GM23338 (cell line): Measurements from ENCODE around the gene RALGPS1. TPM values are rescaled to one million over a fixed set of nuclear protein-coding genes. Genes with fewer than 3 reads are reported as not detected.

Experiments used
- ATAC-seq: fragments of 200-7000 bp; cut with Tn5 transposase; 3 replicates; pipeline ENCODE4 v1.9.1; 2020
- DNase-seq: peaks from one replicate; pipeline ENCODE4 v3.0.0-alpha.2; 2015; ENCODE audit warnings: low spot score
- H2AFZ ChIP-seq: fragments of 200-600 bp; sonication (generic); 2 replicates; pipeline ENCODE4 v1.8.0; 2016; ENCODE audit warnings: antibody characterized with exemption, mild to moderate bottlenecking, moderate library complexity
- H3F3A ChIP-seq: fragments of 200-600 bp; sonication (generic); replicated peaks from 2 replicates; pipeline ENCODE4 v1.8.0; 2017; ENCODE audit warnings: antibody characterized with exemption, mixed run types, low read depth
- H3K27ac ChIP-seq: fragments of 200-600 bp; sonication (generic); 2 replicates; pipeline ENCODE4 v1.6.1; 2016; ENCODE audit warnings: low read depth
- H3K27me3 ChIP-seq: fragments of 200-600 bp; sonication (generic); 2 replicates; pipeline ENCODE4 v1.8.0; 2016; ENCODE audit warnings: mild to moderate bottlenecking, mixed run types, moderate library complexity; ENCODE audit not compliant: insufficient read depth
- H3K36me3 ChIP-seq: fragments of 200-600 bp; sonication (generic); 2 replicates; pipeline ENCODE4 v1.8.0; 2016; ENCODE audit warnings: mild to moderate bottlenecking; ENCODE audit not compliant: insufficient read depth
- H3K4me1 ChIP-seq: fragments of 200-600 bp; sonication (generic); 2 replicates; pipeline ENCODE4 v1.8.0; 2016; ENCODE audit warnings: mild to moderate bottlenecking, moderate library complexity; ENCODE audit not compliant: insufficient read depth
- H3K4me2 ChIP-seq: fragments of 200-600 bp; sonication (generic); 2 replicates; pipeline ENCODE4 v1.7.1; 2017; ENCODE audit warnings: mixed run types
- H3K4me3 ChIP-seq: fragments of 200-600 bp; sonication (generic); 2 replicates; pipeline ENCODE4 v1.6.1; 2016; ENCODE audit warnings: mixed run types
- H3K79me2 ChIP-seq: fragments of 200-600 bp; sonication (generic); replicated peaks from 2 replicates; pipeline ENCODE4 v1.8.0; 2017; ENCODE audit warnings: mild to moderate bottlenecking; ENCODE audit not compliant: insufficient read depth
- H3K9me2 ChIP-seq: fragments of 200-600 bp; sonication (generic); 2 replicates; pipeline ENCODE4 v1.8.0; 2017; ENCODE audit not compliant: insufficient read depth
- H4K20me1 ChIP-seq: fragments of 200-600 bp; sonication (generic); replicated peaks from 2 replicates; pipeline ENCODE4 v1.8.0; 2017; ENCODE audit warnings: mild to moderate bottlenecking; ENCODE audit not compliant: insufficient read depth
- H3K27ac Mint-ChIP-seq: 2 replicates; pipeline ENCODE4 v1.8.0; 2020; ENCODE audit warnings: inconsistent platforms, mild to moderate bottlenecking, moderate library complexity, mixed read lengths
- H3K27me3 Mint-ChIP-seq: 3 replicates; pipeline ENCODE4 v1.8.0; 2022; ENCODE audit warnings: low read depth, mild to moderate bottlenecking, moderate library complexity, mixed read lengths, inconsistent platforms; ENCODE audit not compliant: insufficient read depth, poor library complexity
- H3K36me3 Mint-ChIP-seq: 3 replicates; pipeline ENCODE4 v1.8.0; 2021; ENCODE audit warnings: low read depth, mild to moderate bottlenecking, inconsistent platforms, moderate library complexity, mixed read lengths
- H3K4me1 Mint-ChIP-seq: 3 replicates; pipeline ENCODE4 v1.8.0; 2020; ENCODE audit warnings: mild to moderate bottlenecking, inconsistent platforms, mixed read lengths
- H3K4me3 Mint-ChIP-seq: 3 replicates; pipeline ENCODE4 v1.8.0; 2021; ENCODE audit warnings: moderate library complexity, mild to moderate bottlenecking, inconsistent platforms, mixed read lengths
- H3K9me3 Mint-ChIP-seq: 3 replicates; pipeline ENCODE4 v1.8.0; 2020; ENCODE audit warnings: moderate library complexity, mild to moderate bottlenecking, inconsistent platforms, mixed read lengths
- CREB1 ChIP-seq: fragments of 250-450 bp; sonication (Bioruptor Pico); IDR thresholded peaks from 2 replicates; pipeline ENCODE4 v1.5.0; 2020; ENCODE audit warnings: low read depth, mild to moderate bottlenecking, moderate library complexity
- ETS1 ChIP-seq: IDR thresholded peaks from 2 replicates; pipeline ENCODE4 v1.6.1; 2016; ENCODE audit warnings: antibody characterized with exemption
- EZH2 ChIP-seq: fragments of 200-600 bp; sonication (generic); IDR thresholded peaks from one replicate; pipeline ENCODE4 v1.8.0; 2017; ENCODE audit warnings: antibody characterized with exemption, mild to moderate bottlenecking, low read depth; ENCODE audit not compliant: unreplicated experiment
- EZH2phosphoT487 ChIP-seq: fragments of 200-600 bp; sonication (generic); IDR thresholded peaks from one replicate; pipeline ENCODE4 v1.8.1; 2018; ENCODE audit warnings: antibody characterized with exemption; ENCODE audit not compliant: unreplicated experiment
- JUNB ChIP-seq: IDR thresholded peaks from one replicate; pipeline ENCODE4 v1.6.1; 2016; ENCODE audit warnings: antibody characterized with exemption; ENCODE audit not compliant: unreplicated experiment
- ZNF331 ChIP-seq: fragments of 250-450 bp; sonication (Bioruptor Pico); IDR thresholded peaks from 2 replicates; pipeline ENCODE4 v1.5.0; 2020; ENCODE audit warnings: low read depth, mild to moderate bottlenecking, moderate library complexity
- ZNF462 ChIP-seq: fragments of 250-450 bp; sonication (Bioruptor Pico); IDR thresholded peaks from 2 replicates; pipeline ENCODE4 v1.5.0; 2020; ENCODE audit warnings: mild to moderate bottlenecking, moderate library complexity
- polyA plus RNA-seq: library from polyadenylated mRNA; unstranded; fragments of >200 nt; fragmentation: Nextera tagmentation; extraction: Ambion mirVana; gene quantifications from 2 replicates; pipeline ENCODE4 v1.2.1, GENCODE V29; 2016
- total RNA-seq: library from RNA; depleted of rRNA; stranded (reverse); fragments of >200 nt; shearing (Covaris generic); gene quantifications from 2 replicates; pipeline ENCODE4 v1.2.3, GENCODE V29; 2014

The RALGPS1 gene
- total and polyA plus RNA-seq, 2 experiments from 2014 or later, result 18.2 to 57.1 TPM

DNA sequence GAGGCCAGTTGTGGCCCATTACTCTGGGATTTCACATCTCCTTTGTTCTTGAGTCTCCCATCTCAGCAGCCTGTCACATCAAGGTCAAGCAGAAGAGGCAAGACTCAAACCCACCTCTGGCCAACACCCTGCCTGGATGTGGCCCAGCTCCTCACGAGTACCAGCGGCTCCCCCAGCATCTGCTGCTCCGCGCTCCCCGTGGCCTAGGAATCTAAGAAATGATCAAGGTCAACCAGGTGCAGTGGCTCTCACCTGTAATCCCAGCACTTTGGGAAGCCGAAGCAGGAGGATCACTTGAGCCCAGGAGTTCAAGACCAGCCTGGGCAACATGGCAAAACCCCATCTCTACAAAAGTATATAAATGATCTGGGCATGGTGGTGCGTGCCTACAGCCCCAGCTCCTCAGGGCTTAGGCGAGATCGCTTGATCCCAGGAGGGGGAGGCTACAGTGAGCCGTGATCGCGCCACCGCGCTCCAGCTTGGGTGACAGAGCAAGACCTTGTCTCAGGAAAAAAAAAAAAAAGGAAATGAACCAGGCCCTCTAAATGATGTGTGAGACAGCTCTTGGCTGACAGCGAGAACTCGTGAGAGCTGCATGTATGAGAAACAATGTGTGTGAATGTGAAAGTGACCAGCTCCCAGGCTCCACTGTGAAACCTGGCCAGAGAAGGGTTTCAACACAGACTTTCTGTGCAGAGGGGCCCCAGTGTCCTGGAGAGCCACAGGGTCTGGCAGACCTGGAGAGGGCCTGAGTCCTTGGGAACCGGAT, 269.4 kb downstream of the RALGPS1 start:
- H3K27ac ChIP-seq, result no peak overlapping the region
- no peaks in the 10 kb centered on the region for H3K27me3 ChIP-seq
- H3K4me2 ChIP-seq, result no peak overlapping the region
- no peak for TF ChIP-seq ZNF331
- no peak for TF ChIP-seq JUNB
- TF ChIP-seq ZNF462 (CRISPR knock-in tag), result no peak
- no peak for TF ChIP-seq EZH2
- no peak for TF ChIP-seq EZH2phosphoT487
- TF ChIP-seq CREB1 (CRISPR knock-in tag), result no peak
- TF ChIP-seq ETS1, result no peak
- Mint-ChIP-seq H3K4me1 (peaks cover 12% of the 10 kb centered on the region), H3K9me3 (no peaks in the 10 kb centered on the region), H3K27ac (no peak overlapping the region), H3K36me3 (peaks cover 3% of the 10 kb centered on the region; the same call in 1 of the 3 replicates), H3K27me3 (peaks cover 6% of the 10 kb centered on the region), H3K4me3 (no peak overlapping the region)
- no peak overlapping the region for H2AFZ ChIP-seq
- DNase-seq (no peak), ATAC-seq (no peak)
- no peaks in the 10 kb centered on the region for H3K79me2 ChIP-seq
- no peaks in the 10 kb centered on the region for H3K9me2 ChIP-seq
- H4K20me1 ChIP-seq, result no peaks in the 10 kb centered on the region; the same call in 1 of the 2 replicates
- no peak overlapping the region for H3K4me3 ChIP-seq
- no peaks in the 10 kb centered on the region for H3K36me3 ChIP-seq
- no peaks in the 10 kb centered on the region for H3F3A ChIP-seq
- peaks cover 7% of the 10 kb centered on the region; the same call in 1 of the 2 replicates for H3K4me1 ChIP-seq
